GM18867 (cell line): ENCODE results near the gene RIN3.
"Not testable (repeated sequence)": the region's sequence is repeated elsewhere in the genome, so short reads cannot be mapped to it uniquely, and the experiment has no call there.

Source experiments
- ATAC-seq: cut with Tn5 transposase; IDR thresholded peaks from one replicate; pipeline ENCODE4 v1.9.1; 2021; ENCODE audit warnings: mild to moderate bottlenecking, moderate library complexity; ENCODE audit not compliant: unreplicated experiment

Gene RIN3

DNA sequence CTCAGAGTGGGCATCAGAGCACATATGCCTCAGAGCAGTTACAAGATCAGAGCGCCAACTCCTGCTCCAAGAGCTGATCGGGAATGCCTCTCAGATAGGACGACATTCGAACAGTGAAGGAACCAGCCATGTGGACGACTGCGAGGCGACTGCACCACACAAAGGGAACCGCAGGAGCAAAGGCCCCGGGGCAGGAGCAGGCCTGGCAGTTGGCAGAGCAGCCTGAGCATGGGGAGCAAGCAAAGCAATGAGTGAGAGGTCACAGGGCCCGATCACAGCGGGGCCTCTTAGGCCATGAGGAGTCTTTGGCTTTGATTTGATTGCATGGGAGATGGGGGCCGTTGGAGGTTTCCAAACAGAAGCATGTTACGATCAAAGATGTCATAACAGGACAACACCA lies 144.6 kb downstream of the RIN3 start:
- ATAC-seq, result no peak

DNA sequence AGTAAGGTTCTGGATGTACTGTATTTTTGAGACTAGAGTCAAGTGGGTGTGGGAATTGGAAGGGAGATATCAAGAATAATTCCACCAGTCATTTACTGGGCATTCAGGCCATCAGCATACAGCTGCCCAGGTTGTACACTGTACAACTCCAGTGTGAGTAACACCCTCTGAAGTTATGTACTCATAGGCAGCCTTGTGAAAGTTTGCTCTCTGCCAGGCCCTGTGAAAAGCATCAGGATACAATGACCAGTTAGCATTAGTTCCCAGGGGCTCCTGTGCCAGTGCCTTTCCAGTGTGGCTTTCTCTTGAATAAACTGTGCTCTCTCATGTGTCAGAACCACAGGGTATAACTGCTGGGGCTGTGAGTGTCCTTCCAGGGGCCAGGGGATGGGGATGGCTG lies 145.1 kb downstream of the RIN3 start:
- ATAC-seq, result no peak

- ATAC-seq, result no peak
These were observed 146.4 kb downstream of the RIN3 start for GRCh38 chr14:92659765-92660561.

DNA sequence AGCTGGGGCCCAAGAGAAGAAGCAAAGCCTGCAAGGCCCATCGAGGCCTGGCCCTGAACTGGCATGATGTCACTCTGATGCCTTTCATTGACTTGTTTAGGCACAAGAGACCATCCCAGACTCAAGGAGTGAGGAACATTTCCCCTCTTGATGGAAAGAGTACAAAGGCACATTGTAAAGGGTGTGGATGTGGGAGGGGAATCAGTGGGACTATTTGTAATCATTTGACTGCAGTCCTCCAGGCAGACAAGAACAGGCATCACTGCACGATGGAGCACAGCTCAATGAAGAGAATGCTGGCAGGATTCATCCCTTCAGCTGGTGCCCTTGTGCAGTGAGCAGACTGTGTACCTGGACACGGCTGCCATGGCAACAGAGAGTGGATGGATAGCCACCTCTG lies 147.0 kb downstream of the RIN3 start:
- no peak for ATAC-seq

DNA sequence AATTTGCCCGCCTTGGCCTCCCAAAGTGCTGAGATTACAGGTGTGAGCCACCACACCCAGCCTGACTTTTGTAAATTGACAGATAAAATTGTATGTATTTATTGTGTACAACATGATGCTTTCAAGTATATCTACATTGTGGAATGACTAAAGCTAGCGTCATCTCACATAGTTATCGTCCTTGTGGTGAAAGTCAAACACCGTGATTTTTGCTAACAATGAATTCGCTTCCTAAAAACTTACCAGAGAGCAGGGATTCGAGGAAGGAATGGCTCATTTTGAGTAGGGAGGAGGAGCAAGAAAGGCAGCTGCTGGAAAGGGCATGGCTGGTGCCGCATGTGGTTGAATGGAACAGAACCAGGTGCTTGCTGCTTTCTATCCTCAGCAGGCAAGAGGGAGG lies 149.5 kb downstream of the RIN3 start:
- ATAC-seq, result no peak

DNA sequence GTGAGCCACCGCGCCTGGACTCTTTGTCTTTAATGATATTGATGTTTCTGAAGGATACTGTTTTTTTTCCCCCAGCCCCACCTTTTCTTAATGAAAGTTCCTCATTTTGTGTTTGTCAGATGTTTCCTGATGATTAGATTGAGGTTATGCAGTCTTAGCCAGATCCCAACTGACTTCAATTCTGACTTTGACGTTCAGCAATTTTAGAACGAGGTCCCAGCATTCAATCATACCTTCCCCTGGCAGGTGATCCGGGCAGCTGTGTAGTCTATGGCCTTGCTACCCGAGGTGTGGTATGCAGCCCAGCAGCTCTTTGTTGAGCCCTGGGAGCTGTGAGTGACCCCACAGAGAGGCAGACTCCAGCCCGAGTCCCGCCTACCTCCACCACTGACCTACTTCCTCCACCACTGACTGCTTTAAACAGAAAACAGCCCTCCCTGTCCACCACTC lies 152.1 kb downstream of the RIN3 start:
- ATAC-seq, result no peak

- ATAC-seq, result no peak
These were observed 152.7 kb downstream of the RIN3 start for GRCh38 chr14:92666251-92666650.

- no peak for ATAC-seq
These were observed 154.8 kb downstream of the RIN3 start for GRCh38 chr14:92668276-92668973.

GRCh38 chr14:92670160-92670559 lies 156.6 kb downstream of the RIN3 start:
- ATAC-seq, result peak; percentile 69

DNA sequence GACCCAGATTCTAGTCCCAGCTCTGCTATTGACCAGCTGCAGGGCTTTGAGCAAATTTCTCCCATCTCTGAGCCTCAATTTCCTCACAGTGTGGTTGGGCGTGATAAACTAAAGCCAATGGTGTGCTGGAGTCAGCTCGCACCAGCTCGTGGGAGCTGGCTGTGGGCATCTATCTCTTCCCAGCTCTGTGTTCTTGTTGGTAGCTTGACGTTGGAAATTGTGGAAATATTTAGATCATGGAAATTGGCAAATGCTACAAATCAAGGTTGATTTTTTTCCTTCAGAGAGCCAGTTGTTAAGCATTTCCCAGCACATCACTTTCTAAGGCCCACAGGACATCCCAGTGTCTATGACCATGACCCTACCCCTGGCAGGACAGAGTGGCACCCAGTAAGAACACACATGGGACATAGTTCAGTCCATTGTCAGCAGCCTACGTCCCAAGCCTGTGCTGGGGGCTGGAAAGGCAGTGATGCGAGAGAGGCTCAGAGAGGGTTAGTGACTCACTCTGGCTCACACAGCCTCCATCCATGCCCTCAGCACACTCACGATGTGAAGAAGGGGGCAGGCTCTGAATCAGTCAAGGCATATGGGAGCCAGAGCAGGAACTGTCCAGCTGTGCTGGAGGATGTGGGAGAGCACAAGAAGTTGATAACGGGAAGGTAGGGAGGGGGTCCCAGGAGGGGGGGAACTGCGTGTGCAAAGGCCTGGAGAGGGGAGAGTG lies 157.2 kb downstream of the RIN3 start:
- ATAC-seq, result no peak

GRCh38 chr14:92673601-92674150 lies 160.1 kb downstream of the RIN3 start:
- ATAC-seq, result no peak

GRCh38 chr14:92675421-92675820 lies 161.8 kb downstream of the RIN3 start:
- ATAC-seq, result no peak

- no peak for ATAC-seq
These were observed 162.4 kb downstream of the RIN3 start for GRCh38 chr14:92675976-92676375.

DNA sequence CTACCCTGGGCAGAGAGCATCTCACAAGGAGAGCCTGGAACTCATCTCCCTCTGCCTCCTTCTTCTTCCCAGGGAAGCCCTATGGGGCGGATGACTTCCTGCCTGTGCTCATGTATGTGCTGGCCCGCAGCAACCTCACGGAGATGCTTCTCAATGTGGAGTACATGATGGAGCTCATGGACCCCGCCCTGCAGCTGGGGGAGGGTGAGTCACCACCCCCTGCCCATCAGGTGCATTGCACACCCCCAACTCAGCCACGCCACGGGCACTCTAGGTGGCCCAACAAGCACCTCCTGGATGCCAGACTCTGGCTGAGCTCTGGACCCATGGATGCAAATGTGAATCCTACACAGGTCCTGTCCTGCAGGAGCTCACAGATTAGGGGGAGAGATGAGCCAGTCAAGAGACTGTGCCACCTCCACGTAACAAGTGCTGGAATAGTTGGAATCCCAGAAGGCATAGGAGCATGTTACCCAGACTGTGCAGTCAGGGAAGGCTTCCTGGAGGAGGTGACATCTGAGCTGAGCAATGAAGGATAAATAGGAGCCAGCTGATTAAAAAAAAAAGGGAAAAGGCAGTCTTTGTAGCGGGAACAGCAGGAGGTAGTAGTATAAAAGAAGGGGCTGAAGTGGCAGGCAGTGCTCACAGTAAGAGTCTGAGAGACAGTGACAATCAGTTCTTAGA lies 163.0 kb downstream of the RIN3 start:
- ATAC-seq, result no peak

GRCh38 chr14:92677087-92677668 lies 163.6 kb downstream of the RIN3 start:
- peak; percentile 73 for ATAC-seq

GRCh38 chr14:92677955-92678354 lies 164.4 kb downstream of the RIN3 start:
- no peak for ATAC-seq

DNA sequence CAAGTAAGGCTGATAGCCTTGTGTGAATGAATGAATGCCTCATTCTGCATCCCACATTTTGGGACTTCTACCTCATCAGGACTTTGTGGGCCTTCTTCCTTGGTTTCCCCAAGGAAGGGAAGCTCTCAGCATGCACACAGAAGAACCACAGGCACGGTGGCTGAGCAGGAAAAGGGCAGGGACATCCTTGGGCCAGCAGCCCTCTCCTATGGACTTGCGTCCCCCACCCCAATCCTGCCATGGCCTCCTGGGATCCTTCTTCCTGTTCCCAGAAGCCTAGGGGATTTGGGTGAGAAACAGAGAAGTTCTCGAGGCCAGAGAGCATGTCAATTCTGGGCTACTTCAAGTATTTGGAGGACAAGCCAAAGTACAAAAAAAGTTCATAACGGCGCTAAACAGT lies 165.2 kb downstream of the RIN3 start:
- ATAC-seq, result no peak

DNA sequence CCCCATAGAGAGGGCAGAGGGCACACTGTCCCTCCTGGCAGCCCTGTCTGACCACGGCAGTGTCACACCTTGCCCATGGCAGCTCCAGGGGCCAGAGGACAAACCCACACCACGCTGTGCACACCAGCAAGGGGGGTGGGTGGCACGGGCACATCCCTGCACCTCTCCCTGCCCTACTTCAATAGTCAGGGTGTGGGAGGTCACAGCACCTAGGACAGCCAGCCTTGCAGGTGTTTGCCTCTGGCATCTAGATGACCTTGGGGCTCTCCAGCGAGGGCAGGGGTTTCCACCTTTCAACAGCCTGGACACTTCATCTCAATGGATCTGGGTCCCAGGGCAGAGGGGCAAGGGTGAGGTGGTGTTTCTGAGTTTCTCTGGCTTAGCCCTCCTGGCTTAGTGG lies 165.7 kb downstream of the RIN3 start:
- ATAC-seq, result no peak

GRCh38 chr14:92680330-92680729 lies 166.7 kb downstream of the RIN3 start:
- not testable (repeated sequence) for ATAC-seq
